T-helper 1 cell treated with Interleukin-12 subunit alpha and Interleukin-12 subunit beta and Interleukin-4 antibody, amounts not matched to agents 30 ng/mL and 1 ng/mL, for 36 hours (primary cell): ENCODE results near the gene ZNF76. TPM values are rescaled to one million over a fixed set of nuclear protein-coding genes. Genes with fewer than 3 reads are reported as not detected.
"Not testable (repeated sequence)": the region's sequence is repeated elsewhere in the genome, so short reads cannot be mapped to it uniquely, and the experiment has no call there.

Experiments used
- intact Hi-C: fragments of 100-400 bp; cut with micrococcal nuclease; formaldehyde crosslinking; loops from one replicate; pipeline ENCODE4 v1.15.1; 2024
- total RNA-seq: library from RNA; stranded (reverse); gene quantifications from 2 replicates; pipeline ENCODE4 v1.2.3, GENCODE V29; 2022

Gene ZNF76
- total RNA-seq, 1 donor from 2014 or later: 38.7 TPM

DNA sequence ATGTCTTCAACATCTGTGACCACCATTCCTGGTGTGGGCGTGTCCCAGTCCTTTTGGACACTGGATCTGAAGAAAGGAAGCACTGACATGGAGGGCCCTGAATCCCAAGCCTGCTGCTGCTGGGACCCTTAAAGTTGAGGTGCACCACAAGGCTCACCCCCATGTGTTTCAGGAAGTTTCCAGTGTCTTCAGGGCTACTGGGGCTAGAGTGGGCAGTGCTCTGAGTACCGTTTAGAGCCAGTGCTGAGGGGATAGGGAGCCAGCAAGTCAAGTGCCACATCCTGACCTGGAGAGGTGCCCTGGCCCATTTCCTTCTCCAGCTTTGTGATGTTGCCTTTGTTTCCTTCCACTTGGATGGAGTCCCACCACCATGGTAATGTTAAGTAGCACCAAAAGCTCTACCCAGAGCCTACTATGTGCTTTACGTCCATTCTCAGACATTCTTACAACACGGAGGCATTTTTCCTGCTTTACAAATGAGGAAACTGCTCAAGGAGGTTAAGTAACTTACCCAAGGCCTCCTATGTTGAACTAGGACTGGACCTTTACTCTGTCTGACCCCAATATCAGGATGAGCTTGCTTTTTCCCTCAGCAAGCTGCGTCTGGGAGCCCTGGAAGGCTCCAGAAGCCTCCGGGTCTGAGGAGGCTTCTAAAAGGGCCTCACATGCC is 37.5 kb downstream of the ZNF76 start:
- intact Hi-C loops: loop anchor here (1.0 kb wide), 6 partner anchors 14 to 439 kb away; partner anchors contain the start of genes PPARD and RPL10A

DNA sequence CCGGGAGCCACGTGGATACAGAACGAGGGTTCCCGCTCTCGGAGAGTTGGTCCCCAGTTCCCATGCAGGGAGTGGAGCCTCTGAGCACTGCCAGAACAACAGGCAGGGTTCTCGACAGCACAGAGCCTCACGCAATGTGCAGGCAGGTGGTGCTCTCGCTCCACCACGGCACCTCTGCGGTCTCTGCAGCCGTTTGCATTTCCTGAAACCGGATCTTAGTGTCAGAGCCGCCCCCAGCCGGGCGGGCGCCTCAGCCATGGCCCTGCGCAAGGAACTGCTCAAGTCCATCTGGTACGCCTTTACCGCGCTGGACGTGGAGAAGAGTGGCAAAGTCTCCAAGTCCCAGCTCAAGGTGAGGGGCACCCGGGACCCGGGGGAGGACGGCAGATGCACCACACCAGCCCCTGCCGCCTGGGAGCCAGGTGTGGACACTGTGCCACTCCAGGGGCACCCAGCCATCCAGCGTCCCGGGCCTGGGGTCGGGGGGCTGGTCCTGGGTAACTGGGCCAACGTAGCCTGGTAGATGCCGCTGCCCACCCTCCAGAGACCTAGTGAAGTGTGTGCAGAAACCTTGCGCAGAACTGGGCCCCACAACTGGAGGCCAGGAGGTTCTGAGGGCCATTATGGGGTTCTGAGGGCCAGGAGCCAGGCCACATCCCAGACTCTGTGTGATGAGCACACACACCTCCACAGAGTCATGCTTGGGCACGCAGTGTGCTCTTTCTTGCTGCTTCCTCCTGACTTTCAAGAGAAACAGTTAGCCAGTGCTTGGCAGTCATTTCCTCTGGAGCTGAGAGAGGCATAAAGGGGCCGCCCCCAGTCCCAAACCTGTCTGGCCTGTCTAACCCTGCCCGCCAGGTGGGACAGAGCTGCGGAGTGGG is 38.3 kb downstream of the ZNF76 start, which contains the start of gene DEF6:
Gene DEF6 (plus strand): TSS at position 218 of the 881 bp plus-strand sequence. CDS start 39 bp downstream, at position 257.
- intact Hi-C loops: loop anchor here (1.0 kb wide), 6 partner anchors 13 to 438 kb away; partner anchors contain the start of genes PPARD and RPL10A

DNA sequence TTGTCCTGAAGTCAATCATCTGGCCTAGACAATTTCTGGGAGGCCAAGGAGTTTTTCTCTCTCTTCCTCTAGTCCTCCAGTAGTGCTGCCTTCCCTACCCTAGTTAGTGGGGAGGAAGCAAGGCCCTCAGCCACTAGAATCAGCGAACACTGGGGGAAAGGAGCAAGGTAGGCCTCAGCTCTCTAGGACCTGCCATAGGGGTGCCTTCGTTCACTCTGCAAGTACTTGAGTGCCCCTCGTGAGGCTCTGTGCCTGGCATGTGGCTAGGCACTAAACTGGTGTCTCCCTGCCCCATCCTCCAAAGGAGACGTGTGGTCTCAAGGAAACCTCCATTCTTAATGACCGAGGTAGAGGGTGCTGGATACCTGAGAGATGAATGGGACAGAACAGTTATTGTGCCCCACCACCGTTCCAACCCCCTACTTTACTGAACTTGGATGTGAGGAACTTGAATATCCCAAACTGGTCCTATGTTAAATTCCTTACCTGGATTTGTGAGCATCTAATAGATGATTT is 39.1 kb downstream of the ZNF76 start:
- intact Hi-C loops: no loop called here

DNA sequence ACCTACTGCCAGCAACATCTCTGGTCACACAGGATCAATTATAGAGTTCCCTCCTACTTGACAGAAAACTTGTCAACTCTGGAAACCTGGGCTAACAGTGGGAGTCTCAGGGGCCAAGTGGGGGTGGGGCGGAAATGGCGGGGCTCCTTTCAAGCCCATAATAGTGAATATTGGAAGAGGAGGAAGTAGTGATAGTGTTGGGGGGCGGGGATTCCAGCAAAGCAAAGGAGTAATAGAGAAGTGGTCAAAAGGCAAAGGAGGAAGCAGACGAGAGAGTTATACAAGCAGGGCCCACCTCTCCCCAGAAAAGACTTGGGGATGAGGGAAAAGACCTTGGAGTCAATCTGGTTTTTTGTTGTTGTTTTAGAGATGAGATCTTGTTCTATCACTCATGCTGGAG is 40.1 kb downstream of the ZNF76 start:
- intact Hi-C loops: no loop called here

DNA sequence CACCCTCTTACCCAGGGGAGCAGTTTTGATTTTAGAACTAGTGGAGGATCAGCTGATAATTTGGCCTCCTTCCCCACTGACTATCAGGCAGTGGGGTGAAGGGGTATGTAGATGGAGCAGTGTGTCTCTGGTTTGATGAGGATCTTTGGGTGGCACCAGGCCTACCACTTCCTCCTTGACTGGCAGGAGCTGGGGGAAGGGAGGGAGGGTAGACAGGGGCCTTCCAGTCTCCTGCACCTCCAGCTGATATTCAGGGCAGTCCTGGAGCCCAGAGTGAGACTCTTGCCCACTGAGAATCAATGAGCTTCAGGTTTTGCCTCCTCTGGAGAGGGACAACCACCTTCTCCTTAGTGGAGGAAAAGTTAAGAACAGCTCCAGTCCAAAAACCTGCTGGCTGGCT is 41.3 kb downstream of the ZNF76 start:
- intact Hi-C loops: no loop called here

DNA sequence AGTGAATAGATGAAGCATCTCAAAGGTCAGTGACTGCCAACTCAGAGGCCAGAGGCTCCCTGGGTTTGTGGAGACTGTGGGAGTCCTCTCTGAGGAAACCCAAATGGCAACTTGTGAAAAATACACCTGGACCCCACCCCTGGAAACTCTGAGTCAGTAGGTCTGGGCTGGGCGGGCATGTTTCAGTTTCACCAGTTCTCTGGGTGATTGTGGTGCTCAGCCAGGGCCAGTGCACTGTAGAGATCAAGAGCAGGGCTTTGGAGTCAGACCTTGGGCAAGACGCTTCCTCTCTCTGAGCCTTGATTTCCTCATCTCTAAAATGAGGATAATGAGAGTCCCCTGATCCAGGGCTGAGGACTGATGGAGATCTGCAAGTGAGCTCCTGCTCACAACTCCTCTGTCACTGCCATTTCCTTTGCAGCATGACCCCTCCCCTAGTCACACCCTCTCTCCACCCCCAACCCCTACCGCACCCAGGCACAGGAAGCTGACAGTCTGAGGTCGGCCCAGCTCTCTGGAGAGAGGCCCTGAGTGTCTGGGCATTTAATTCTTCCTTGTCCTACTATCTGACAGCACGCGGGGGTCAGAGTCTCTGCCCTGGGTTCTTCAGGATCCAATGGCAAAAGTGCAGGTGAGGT is 43.2 kb downstream of the ZNF76 start:
- intact Hi-C loops: loop anchor here (1.0 to 2.0 kb wide), 6 partner anchors 9 to 616 kb away; partner anchors contain the start of genes RPL10A and ZNF76

DNA sequence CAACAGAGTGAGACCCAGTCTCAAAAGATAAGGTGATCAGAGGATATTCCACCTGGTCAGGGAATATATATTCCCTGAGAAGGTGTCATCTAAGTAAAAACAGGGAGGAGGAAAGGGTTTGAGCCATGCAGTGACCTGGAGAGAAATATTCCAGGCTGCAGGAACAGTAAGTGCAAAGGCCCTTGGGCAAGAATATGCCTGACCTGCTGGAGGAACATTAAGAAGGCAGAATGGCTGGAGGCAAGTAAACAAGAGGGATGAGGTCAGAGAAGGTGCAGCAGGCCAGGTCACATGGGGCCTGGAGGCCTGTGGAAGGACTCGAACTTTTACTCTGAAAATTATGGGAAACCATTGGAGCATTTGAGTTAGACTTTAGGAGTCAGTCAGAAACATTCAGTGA is 44.8 kb downstream of the ZNF76 start:
- intact Hi-C loops: no loop called here

DNA sequence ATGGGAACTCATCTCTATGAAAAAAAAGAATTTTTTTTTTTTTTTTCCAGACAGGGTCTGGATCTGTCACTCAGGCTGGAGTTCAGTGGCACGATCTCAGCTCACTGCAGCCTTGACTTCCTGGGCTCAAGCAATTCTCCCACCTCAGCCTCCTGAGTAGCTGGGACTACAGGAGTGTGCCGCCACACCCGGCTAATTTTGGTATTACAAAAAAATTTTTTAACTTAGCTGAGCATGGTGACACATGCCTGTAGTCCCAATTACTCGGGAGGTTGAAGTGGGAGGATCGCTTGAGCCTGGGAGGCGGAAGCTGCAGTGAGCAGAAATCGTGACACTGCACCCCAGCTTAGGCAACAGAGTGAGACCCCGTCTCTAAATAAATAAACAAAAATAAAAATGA is 45.6 kb downstream of the ZNF76 start:
- intact Hi-C loops: no loop called here

DNA sequence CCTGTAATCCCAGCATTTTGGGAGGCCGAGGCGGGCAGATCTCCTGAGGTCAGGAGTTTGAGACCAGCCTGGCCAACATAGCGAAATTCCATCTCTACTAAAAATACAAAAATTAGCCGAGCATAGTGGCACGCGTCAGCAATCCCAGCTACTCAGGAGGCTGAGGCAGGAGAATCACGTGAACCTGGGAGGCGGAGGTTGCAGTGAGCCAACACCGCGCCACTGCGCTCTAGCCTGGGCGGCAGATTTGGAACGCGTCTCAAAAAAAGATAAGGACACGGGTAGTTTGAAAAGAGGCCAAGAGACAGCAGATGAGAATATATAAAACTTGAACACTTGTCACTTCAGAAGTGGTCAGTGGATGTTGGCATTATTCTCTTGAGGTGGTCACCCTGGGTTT is 47.6 kb downstream of the ZNF76 start:
- intact Hi-C loops: not testable (repeated sequence)

DNA sequence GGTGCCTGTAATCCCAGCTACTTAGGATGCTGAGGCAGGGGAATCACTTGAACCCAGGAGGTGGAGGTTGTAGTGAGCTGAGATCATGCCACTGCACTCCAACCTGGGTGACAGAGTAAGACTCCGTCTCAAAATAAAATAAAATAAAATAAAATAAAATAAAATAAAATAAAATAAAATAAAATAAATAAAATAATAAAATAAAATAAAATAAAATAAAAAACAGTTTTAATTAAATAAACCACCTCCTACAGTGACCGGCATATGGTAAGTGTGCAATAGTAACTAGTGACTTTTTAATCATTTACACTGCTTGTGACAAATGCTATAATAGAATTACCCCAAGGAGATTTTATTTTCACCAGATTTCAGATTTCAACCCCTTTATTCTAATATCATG is 49.0 kb downstream of the ZNF76 start:
- intact Hi-C loops: not testable (repeated sequence)

DNA sequence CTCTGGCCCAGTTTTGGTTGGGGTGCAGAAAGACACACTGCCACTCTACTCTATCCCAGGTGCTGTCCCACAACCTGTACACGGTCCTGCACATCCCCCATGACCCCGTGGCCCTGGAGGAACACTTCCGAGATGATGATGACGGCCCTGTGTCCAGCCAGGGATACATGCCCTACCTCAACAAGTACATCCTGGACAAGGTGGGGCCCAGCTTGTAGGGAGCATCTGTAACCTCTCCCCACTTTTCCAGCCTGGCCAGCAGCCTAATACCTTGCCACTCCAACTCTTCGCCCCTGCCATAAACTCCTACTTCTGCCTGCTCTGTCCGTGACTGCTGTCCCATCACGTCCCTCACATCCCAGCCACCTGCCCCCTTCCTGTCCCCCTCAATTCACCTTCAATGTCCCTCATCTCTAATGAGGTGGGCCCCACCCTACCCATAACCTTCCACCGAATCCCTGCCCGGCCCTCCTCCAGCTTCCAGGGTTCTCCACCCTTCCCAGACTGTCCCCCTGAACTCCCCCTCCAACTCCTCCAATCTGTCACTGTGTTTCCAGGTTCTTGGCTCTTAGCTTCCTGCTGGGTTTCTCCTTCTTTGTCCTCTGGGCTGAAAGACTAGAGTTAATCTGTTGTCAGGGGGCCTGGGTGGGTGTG is 50.2 kb downstream of the ZNF76 start:
- intact Hi-C loops: loop anchor here (5.0 kb wide), 1 partner anchor 378 kb away; the partner anchor contains the start of gene FKBP5

DNA sequence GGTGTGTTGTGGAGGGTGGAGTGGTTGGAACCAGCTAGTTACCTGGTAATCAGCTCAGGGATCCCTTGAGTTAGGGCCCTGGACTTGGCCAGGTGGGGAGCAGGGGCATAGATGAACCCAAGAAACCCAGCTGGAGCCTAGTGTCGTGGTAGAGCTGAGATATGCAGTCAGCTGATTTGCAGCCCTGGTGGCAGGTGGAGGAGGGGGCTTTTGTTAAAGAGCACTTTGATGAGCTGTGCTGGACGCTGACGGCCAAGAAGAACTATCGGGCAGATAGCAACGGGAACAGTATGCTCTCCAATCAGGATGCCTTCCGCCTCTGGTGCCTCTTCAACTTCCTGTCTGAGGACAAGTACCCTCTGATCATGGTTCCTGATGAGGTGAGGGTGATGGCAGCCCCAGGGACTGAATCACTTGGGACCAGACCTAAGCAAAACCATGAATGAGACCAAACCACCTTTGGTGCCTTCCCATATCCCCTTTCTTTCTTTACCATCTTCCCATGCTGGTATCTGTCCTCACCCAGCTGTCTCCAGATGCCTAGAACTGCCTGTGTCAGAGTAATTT is 50.8 kb downstream of the ZNF76 start:
- intact Hi-C loops: loop anchor here (5.0 kb wide), 1 partner anchor 377 kb away; the partner anchor contains the start of gene FKBP5

DNA sequence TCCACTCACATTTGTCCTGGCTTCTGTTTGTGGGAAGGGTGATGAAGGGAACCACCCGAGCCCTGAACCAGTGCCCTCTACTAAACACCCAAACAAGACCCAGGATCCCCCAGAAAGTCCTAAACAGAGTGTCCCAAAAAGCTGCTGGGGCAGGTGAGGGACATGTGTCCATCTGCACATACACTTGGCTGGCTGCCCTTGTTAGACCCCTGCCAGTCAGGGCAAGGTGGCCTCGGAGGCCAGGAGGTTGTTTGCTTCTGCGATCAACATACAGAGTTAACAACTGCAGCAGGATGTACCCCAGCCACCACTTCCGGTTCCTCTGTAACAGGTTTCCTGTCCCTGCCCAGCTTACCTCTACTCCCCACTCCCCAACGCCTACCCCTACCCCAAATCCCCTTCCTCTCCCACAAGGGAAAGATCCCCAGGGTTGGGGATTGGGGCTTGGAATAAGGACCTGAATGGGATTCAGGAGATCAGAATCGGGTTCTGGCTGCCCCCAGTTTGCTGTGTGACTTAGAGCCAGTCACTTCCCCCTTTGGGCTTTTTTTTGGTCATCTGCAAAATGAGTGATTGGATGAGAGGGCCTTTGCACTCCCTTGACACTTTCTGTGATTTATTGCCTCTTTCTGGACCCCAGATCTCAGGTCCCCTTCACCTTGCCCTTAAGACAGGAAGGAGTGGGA is 52.0 kb downstream of the ZNF76 start:
- intact Hi-C loops: loop anchor here (1.0 to 5.0 kb wide), 4 partner anchors 9 to 376 kb away; partner anchors contain the start of genes DEF6 and FKBP5

DNA sequence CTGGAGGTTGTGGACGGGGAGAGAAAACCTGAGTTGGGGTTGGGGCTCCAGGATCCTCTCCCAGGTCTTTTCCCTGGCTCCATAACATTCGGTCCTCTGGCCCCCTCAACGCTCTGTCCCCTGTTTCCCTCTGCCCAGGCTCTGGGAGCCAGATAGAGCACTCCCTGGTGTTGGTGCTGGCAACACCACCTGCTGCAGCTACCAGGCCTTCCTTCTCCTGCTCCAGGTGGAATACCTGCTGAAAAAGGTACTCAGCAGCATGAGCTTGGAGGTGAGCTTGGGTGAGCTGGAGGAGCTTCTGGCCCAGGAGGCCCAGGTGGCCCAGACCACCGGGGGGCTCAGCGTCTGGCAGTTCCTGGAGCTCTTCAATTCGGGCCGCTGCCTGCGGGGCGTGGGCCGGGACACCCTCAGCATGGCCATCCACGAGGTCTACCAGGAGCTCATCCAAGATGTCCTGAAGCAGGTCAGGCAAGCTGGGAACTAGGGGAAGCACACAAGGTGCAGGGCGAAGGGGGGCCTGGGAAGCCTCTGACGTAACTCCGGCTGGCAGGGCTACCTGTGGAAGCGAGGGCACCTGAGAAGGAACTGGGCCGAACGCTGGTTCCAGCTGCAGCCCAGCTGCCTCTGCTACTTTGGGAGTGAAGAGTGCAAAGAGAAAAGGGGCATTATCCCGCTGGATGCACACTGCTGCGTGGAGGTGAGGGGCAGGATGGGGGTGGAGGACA is 52.7 kb downstream of the ZNF76 start:
- intact Hi-C loops: loop anchor here (5.0 kb wide), 1 partner anchor 375 kb away; the partner anchor contains the start of gene FKBP5

DNA sequence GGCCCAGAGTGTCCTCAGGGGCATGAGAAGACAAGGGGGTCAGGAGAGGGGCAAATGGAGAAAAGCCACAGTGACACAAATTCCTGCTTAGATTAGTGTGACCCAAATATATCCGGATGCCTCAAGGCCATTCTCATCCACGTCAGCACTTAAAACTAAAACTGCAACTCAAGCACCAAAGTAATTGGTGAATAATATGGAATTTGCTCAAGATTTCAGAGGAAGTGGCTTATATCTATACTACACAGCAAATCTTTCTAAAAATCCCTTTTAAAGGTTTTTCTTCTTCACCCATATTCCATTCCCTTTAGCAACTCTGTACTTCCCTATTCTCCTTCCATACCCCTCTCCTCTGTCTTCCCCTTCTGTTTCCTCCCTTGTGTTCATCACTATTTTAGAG is 53.3 kb downstream of the ZNF76 start:
- intact Hi-C loops: loop anchor here (5.0 kb wide), 1 partner anchor 374 kb away; the partner anchor contains the start of gene FKBP5

DNA sequence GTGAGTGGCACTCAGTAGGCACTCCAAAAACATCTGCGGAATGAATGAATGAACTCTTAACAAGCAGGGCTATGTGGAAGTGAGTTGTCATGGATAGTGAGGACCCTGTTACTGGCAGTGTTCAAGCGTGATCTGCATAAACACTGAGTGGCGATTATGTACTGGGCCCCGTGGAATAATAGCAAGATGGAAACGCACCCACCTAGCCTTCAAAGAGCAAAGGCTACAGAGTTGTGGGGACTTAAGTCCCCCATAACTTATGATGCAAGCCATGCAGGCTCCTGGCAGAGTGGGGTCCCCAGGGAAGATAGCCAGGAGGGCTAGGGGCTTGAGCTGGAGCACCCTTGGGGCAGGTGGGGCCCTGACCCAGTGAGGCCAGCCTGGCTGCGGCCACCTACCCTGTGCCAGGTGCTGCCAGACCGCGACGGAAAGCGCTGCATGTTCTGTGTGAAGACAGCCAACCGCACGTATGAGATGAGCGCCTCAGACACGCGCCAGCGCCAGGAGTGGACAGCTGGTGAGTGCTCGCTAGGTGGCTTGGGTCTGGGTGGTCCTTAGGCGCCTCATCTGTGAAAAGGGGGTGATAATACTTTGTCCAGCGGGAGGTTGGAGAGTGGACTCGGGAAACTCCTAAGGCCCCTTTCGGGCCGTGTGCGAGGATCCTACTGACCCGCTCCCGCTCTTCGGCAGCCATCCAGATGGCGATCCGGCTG is 58.1 kb downstream of the ZNF76 start:
- intact Hi-C loops: no loop called here

DNA sequence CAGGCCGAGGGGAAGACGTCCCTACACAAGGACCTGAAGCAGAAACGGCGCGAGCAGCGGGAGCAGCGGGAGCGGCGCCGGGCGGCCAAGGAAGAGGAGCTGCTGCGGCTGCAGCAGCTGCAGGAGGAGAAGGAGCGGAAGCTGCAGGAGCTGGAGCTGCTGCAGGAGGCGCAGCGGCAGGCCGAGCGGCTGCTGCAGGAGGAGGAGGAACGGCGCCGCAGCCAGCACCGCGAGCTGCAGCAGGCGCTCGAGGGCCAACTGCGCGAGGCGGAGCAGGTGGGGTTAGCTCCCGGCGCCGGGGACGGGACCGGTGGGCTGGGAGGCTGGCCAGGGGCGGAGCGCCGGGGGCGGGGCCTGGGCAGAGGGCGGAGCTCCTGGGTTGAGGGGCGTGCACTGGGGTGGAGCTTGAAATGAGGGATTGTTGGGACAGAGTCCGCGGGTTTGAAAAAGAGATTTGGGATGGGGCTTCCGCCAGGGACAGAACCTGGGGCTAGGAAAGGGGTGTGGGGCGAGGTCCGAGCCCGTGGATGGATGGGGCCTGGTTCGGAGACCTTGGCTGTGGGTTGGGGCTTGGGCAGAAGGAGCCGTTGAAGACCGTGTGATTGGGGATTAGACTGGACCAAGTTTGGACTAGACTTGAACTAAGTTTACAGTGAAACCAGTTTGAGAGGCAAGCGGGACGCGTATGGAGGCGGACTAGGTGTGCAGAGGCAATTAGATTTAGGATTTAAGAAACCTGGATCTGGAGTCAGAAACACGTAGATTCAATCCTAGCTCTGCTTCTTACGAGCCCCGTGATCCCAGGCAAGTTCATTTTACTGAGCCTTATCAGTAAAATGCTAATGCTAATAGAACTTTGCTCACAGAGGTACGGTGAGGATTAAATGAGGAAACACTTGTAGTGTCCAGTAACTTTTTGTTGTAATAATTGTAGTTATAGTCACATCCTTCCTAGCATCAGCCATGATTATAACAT is 58.9 kb downstream of the ZNF76 start:
- intact Hi-C loops: no loop called here
